DOHH2 (cell line): ENCODE data around the gene WFDC11.

Source experiments
- H3F3A ChIP-seq: fragments of 200-600 bp; sonication (generic), shearing (Covaris generic); 2 replicates; pipeline ENCODE4 v1.6.0; 2016; ENCODE audit warnings: antibody characterized with exemption, mild to moderate bottlenecking; ENCODE audit not compliant: control insufficient read depth, insufficient read depth
- H3K27ac ChIP-seq: fragments of 200-600 bp; sonication (generic); 2 replicates; pipeline ENCODE4 v1.5.1; 2014; ENCODE audit warnings: low read depth, mild to moderate bottlenecking, low read length, moderate library complexity
- H3K27me3 ChIP-seq: fragments of 200-600 bp; sonication (generic); 2 replicates; pipeline ENCODE4 v1.6.1; 2014; ENCODE audit warnings: mild to moderate bottlenecking, low read length, mixed read lengths; ENCODE audit not compliant: control insufficient read depth
- H3K36me3 ChIP-seq: fragments of 200-600 bp; sonication (generic); 2 replicates; pipeline ENCODE4 v1.6.1; 2014; ENCODE audit warnings: mild to moderate bottlenecking, low read length, moderate library complexity, mixed read lengths; ENCODE audit not compliant: control insufficient read depth
- H3K4me1 ChIP-seq: fragments of 200-600 bp; sonication (generic); 2 replicates; pipeline ENCODE4 v1.6.1; 2014; ENCODE audit warnings: mild to moderate bottlenecking, low read length, mixed read lengths; ENCODE audit not compliant: control insufficient read depth
- H3K4me2 ChIP-seq: fragments of 200-600 bp; sonication (generic); 2 replicates; pipeline ENCODE4 v1.6.0; 2014; ENCODE audit warnings: mild to moderate bottlenecking, low read length, moderate library complexity
- H3K4me3 ChIP-seq: fragments of 200-600 bp; sonication (generic); 2 replicates; pipeline ENCODE4 v1.5.1; 2014; ENCODE audit warnings: mild to moderate bottlenecking, low read length, mixed read lengths
- H3K79me2 ChIP-seq: fragments of 200-600 bp; sonication (generic); 2 replicates; pipeline ENCODE4 v1.6.1; 2014; ENCODE audit warnings: mild to moderate bottlenecking, low read length, mixed read lengths; ENCODE audit not compliant: control insufficient read depth
- H3K9me2 ChIP-seq: fragments of 200-600 bp; sonication (generic); replicated peaks from 2 replicates; pipeline ENCODE4 v1.6.1; 2014; ENCODE audit warnings: mild to moderate bottlenecking, low read length, mixed read lengths; ENCODE audit not compliant: control insufficient read depth
- H3K9me3 ChIP-seq: fragments of 200-600 bp; sonication (generic); 2 replicates; pipeline ENCODE4 v1.6.1; 2014; ENCODE audit warnings: antibody characterized with exemption, low read length, mixed read lengths; ENCODE audit not compliant: control insufficient read depth, insufficient read depth
- H4K20me1 ChIP-seq: fragments of 200-600 bp; sonication (generic); 2 replicates; pipeline ENCODE4 v1.6.0; 2014; ENCODE audit warnings: low read depth, mild to moderate bottlenecking, antibody characterized with exemption, low read length, moderate library complexity; ENCODE audit not compliant: control insufficient read depth, insufficient read depth
- CTCF ChIP-seq: fragments of 200-600 bp; sonication (generic); IDR thresholded peaks from one replicate; pipeline ENCODE4 v1.5.1; 2014; ENCODE audit warnings: antibody characterized with exemption, mild to moderate bottlenecking, low read depth, low read length; ENCODE audit not compliant: poor library complexity, severe bottlenecking
- EZH2phosphoT487 ChIP-seq: fragments of 200-600 bp; sonication (generic); IDR thresholded peaks from 2 replicates; pipeline ENCODE4 v1.6.1; 2017; ENCODE audit warnings: borderline replicate concordance, mild to moderate bottlenecking, antibody characterized with exemption, low read length, moderate library complexity, mixed read lengths

Gene WFDC11

GRCh38 chr20:45607810-45608209 lies 62.2 kb downstream of the WFDC11 start:
- H3K4me2 ChIP-seq = no peak overlapping the region
- no peaks in the 10 kb centered on the region for H3F3A ChIP-seq
- H3K4me1 ChIP-seq = no peaks in the 10 kb centered on the region
- H3K9me2 ChIP-seq = no peaks in the 10 kb centered on the region
- H3K9me3 ChIP-seq = peaks cover 4% of the 10 kb centered on the region; the same call in 1 of the 2 replicates
- TF ChIP-seq EZH2phosphoT487 (no peak), CTCF (no peak)
- no peaks in the 10 kb centered on the region for H3K36me3 ChIP-seq
- no peaks in the 10 kb centered on the region for H4K20me1 ChIP-seq
- H3K4me3 ChIP-seq = no peak overlapping the region
- H3K27me3 ChIP-seq = no peaks in the 10 kb centered on the region
- no peak overlapping the region for H3K27ac ChIP-seq
- H3K79me2 ChIP-seq = no peaks in the 10 kb centered on the region
